ENCODE data around the gene NRP1. TPM values are rescaled to one million over a fixed set of nuclear protein-coding genes. Genes with fewer than 3 reads are reported as not detected.

Gene NRP1
- total RNA-seq, 4 donors from 2014 or later, result 45.7 to 90.0 (median 57.7) TPM

- DNase-seq (ENCODE audit: low spot score in 2 of 2), result no peak
- Histone ChIP-seq H3K27ac (peak overlapping the region in 1 of 4 donors; percentile 13), H3K4me3 (no peak overlapping the region), H3K9me3 (no peaks in the 10 kb centered on the region), H3K36me3 (no peaks in the 10 kb centered on the region), H3K27me3 (no peaks in the 10 kb centered on the region), H3K4me1 (peaks cover 0 to 30% (median 4%) of the 10 kb centered on the region in 4 donors)
- no peak for TF ChIP-seq CTCF (IDR thresholded peaks at IDR 0.05)
- no peak for TF ChIP-seq EP300 (IDR thresholded peaks at IDR 0.05)
- TF ChIP-seq POLR2A (IDR thresholded peaks at IDR 0.05), result no peak
- 51 to 56% methylated on average over 4 of the region's 4 CpGs for WGBS, 2 donors
These were observed 48.1 kb downstream of the NRP1 start for GRCh38 chr10:33286157-33286934.

- Histone ChIP-seq H3K4me3 (no peak overlapping the region), H3K4me1 (peaks cover 0 to 24% (median 2%) of the 10 kb centered on the region in 4 donors), H3K9me3 (no peaks in the 10 kb centered on the region), H3K27me3 (no peaks in the 10 kb centered on the region), H3K36me3 (no peaks in the 10 kb centered on the region), H3K27ac (no peak overlapping the region)
- TF ChIP-seq CTCF (IDR thresholded peaks at IDR 0.05), result no peak
- TF ChIP-seq EP300 (IDR thresholded peaks at IDR 0.05), result no peak
- no peak for TF ChIP-seq POLR2A (IDR thresholded peaks at IDR 0.05)
- 81 to 83% methylated on average over 2 of the region's 2 CpGs for WGBS, 2 donors
- no peak for DNase-seq (ENCODE audit: low spot score in 2 of 2)
These were observed 49.5 kb downstream of the NRP1 start for GRCh38 chr10:33284945-33285344.

- peak overlapping the region in 1 of 4 donors; percentile 13 for H3K27ac ChIP-seq
- 59 to 60% methylated on average over 5 of the region's 5 CpGs for WGBS, 2 donors
- no peak for DNase-seq (ENCODE audit: low spot score in 2 of 2)
- no peak overlapping the region for H3K4me3 ChIP-seq
- peaks cover 0 to 40% (median 4%) of the 10 kb centered on the region in 4 donors for H3K4me1 ChIP-seq
- H3K27me3 ChIP-seq, result no peaks in the 10 kb centered on the region
- H3K9me3 ChIP-seq, result no peaks in the 10 kb centered on the region
- TF ChIP-seq POLR2A (IDR thresholded peaks at IDR 0.05) (no peak), CTCF (IDR thresholded peaks at IDR 0.05) (no peak), EP300 (IDR thresholded peaks at IDR 0.05) (no peak)
- no peaks in the 10 kb centered on the region for H3K36me3 ChIP-seq
These were observed 54.5 kb downstream of the NRP1 start for GRCh38 chr10:33279811-33280602.

- Histone ChIP-seq H3K36me3 (no peaks in the 10 kb centered on the region), H3K27ac (peak overlapping the region in 2 of 4 donors; percentile 13 to 18), H3K4me1 (peaks cover 0 to 36% (median 4%) of the 10 kb centered on the region in 4 donors), H3K9me3 (no peaks in the 10 kb centered on the region), H3K4me3 (no peak overlapping the region), H3K27me3 (no peaks in the 10 kb centered on the region)
- DNase-seq (ENCODE audit: low spot score in 2 of 2), result no peak
- WGBS, 2 donors, result 87 to 88% methylated on average over 5 of the region's 5 CpGs
- TF ChIP-seq POLR2A (IDR thresholded peaks at IDR 0.05), result no peak
- TF ChIP-seq EP300 (IDR thresholded peaks at IDR 0.05), result no peak
- TF ChIP-seq CTCF (IDR thresholded peaks at IDR 0.05), result no peak
These were observed 55.2 kb downstream of the NRP1 start for GRCh38 chr10:33279276-33279675.

- no peaks in the 10 kb centered on the region for H3K27me3 ChIP-seq
- H3K9me3 ChIP-seq, result no peaks in the 10 kb centered on the region
- H3K4me3 ChIP-seq, result no peak overlapping the region
- TF ChIP-seq POLR2A (IDR thresholded peaks at IDR 0.05) (no peak), CTCF (IDR thresholded peaks at IDR 0.05) (no peak), EP300 (IDR thresholded peaks at IDR 0.05) (no peak)
- H3K27ac ChIP-seq, result no peak overlapping the region
- H3K36me3 ChIP-seq, result no peaks in the 10 kb centered on the region
- WGBS, 2 donors, result 69% methylated on average over 3 of the region's 3 CpGs
- DNase-seq (ENCODE audit: low spot score in 2 of 2), result no peak
- peaks cover 0 to 47% (median 9%) of the 10 kb centered on the region in 4 donors for H3K4me1 ChIP-seq
These were observed 56.3 kb downstream of the NRP1 start for GRCh38 chr10:33278198-33278597.
